ENCODE results near the gene MLIP.

MLIP gene

GRCh38 chr6:54095723-54096122 is 15.5 kb upstream of the MLIP start:
- no peak overlapping the region for H3K4me3 ChIP-seq (ENCODE audit: low read depth, low read length)
- no peak for DNase-seq (ENCODE audit: low read depth)
- no peak for TF ChIP-seq CTCF (IDR thresholded peaks at IDR 0.05; ENCODE audit: control insufficient read depth, extremely low read depth, insufficient read depth)

GRCh38 chr6:54096811-54097210 is 14.4 kb upstream of the MLIP start:
- H3K4me3 ChIP-seq (ENCODE audit: low read depth, low read length) = no peak overlapping the region
- TF ChIP-seq CTCF (IDR thresholded peaks at IDR 0.05; ENCODE audit: control insufficient read depth, extremely low read depth, insufficient read depth) = no peak
- DNase-seq (ENCODE audit: low read depth) = no peak

GRCh38 chr6:54097753-54098152 is 13.5 kb upstream of the MLIP start:
- DNase-seq (ENCODE audit: low read depth) = no peak
- TF ChIP-seq CTCF (IDR thresholded peaks at IDR 0.05; ENCODE audit: control insufficient read depth, extremely low read depth, insufficient read depth) = no peak
- H3K4me3 ChIP-seq (ENCODE audit: low read depth, low read length) = no peak overlapping the region

GRCh38 chr6:54098450-54099044 is 12.7 kb upstream of the MLIP start:
- H3K4me3 ChIP-seq (ENCODE audit: low read depth, low read length) = no peak overlapping the region
- no peak for DNase-seq (ENCODE audit: low read depth)
- TF ChIP-seq CTCF (IDR thresholded peaks at IDR 0.05; ENCODE audit: control insufficient read depth, extremely low read depth, insufficient read depth) = no peak

- no peak for DNase-seq (ENCODE audit: low read depth)
- TF ChIP-seq CTCF (IDR thresholded peaks at IDR 0.05; ENCODE audit: control insufficient read depth, extremely low read depth, insufficient read depth) = no peak
- no peak overlapping the region for H3K4me3 ChIP-seq (ENCODE audit: low read depth, low read length)
These were observed 12.0 kb upstream of the MLIP start for GRCh38 chr6:54099225-54099624.

- no peak for TF ChIP-seq CTCF (IDR thresholded peaks at IDR 0.05; ENCODE audit: control insufficient read depth, extremely low read depth, insufficient read depth)
- no peak for DNase-seq (ENCODE audit: low read depth)
- H3K4me3 ChIP-seq (ENCODE audit: low read depth, low read length) = no peak overlapping the region
These were observed 10.7 kb upstream of the MLIP start for GRCh38 chr6:54100411-54101006.

GRCh38 chr6:54102238-54102637 is 9.0 kb upstream of the MLIP start:
- no peak for TF ChIP-seq CTCF (IDR thresholded peaks at IDR 0.05; ENCODE audit: control insufficient read depth, extremely low read depth, insufficient read depth)
- no peak overlapping the region for H3K4me3 ChIP-seq (ENCODE audit: low read depth, low read length)
- DNase-seq (ENCODE audit: low read depth) = no peak

Data from LNCaP clone FGC (cell line).